Memory B cell (primary cell): ENCODE measurements around the gene LAMB2.
A peak's percentile ranks its signal among the peaks of the same experiment; 100 is the strongest.

ENCODE experiments used
- ATAC-seq: fragments of 150-1000 bp; cut with Tn5 transposase; 2 replicates; pipeline ENCODE4 v1.10.0; 2021; ENCODE audit warnings: low read depth, mild to moderate bottlenecking, moderate library complexity
- DNase-seq, 2 donors: peaks; one replicate each; pipeline ENCODE4 v3.0.0; 2022; ENCODE audit warnings: low spot score in 2 of 2
- H3K27ac Mint-ChIP-seq: one replicate; pipeline ENCODE4 v1.8.0; 2022; ENCODE audit warnings: mild to moderate bottlenecking, moderate library complexity, mixed read lengths
- H3K27me3 Mint-ChIP-seq: one replicate; pipeline ENCODE4 v1.8.0; 2022; ENCODE audit warnings: mixed read lengths
- H3K36me3 Mint-ChIP-seq: one replicate; pipeline ENCODE4 v1.8.0; 2022; ENCODE audit warnings: mild to moderate bottlenecking, mixed read lengths
- H3K4me1 Mint-ChIP-seq: one replicate; pipeline ENCODE4 v1.8.0; 2022; ENCODE audit warnings: mixed read lengths
- H3K4me3 Mint-ChIP-seq: one replicate; pipeline ENCODE4 v1.8.0; 2022; ENCODE audit warnings: mild to moderate bottlenecking, moderate library complexity, mixed read lengths
- H3K9me3 Mint-ChIP-seq: one replicate; pipeline ENCODE4 v1.8.0; 2022; ENCODE audit warnings: mixed read lengths

The LAMB2 gene

DNA sequence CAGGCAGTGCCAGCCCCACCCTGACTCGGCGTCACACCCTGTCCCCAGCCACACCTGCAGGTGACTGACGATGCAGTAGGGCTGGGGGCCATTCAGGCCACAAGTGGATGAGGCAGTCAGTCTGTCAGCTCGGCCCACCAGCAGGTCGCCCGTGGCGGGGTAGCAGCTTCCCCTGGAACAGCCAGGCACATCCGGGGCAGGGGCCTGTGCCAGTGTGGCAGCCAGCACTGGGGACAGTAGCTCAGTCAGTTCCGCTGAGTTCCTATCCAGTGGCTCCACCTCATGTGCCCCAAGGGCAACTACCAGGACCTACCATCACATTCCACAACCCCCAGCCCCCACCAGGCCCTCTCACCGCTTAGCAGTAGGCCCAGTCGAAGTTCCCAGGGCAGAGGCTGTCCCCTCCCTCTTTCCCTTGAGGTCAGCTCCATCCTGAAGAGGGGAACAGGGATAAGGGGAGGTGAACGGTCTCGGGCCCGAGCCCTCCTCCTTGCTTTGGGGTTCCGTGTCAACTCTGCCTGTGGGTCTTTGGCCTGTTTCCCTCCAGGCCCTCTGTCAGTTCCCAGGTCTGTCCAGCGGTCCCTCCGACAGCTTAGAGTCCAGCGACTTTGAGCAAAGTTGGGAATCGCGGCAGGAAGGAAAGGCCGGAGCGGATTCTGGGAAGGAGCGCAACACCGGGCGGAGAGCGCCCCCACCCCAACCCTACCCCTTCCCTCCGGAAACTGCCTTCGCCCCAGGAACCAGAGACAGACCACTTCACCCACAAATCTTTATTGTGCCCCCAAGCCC is at the start of gene LAMB2:
TSS of gene LAMB2 (minus strand) at position 614 of the 789 bp plus-strand sequence. CDS start at position 431, 183 bp downstream.
- Mint-ChIP-seq H3K27me3 (peaks cover 25% of the 10 kb centered on the region), H3K4me1 (peaks cover 6% of the 10 kb centered on the region), H3K4me3 (peak within 1 kb of the TSS; percentile 30), H3K36me3 (no peaks in the 10 kb centered on the region), H3K9me3 (no peaks in the 10 kb centered on the region), H3K27ac (no peak within 1 kb of the TSS)
- DNase-seq = no peak
- no peak for ATAC-seq

DNA sequence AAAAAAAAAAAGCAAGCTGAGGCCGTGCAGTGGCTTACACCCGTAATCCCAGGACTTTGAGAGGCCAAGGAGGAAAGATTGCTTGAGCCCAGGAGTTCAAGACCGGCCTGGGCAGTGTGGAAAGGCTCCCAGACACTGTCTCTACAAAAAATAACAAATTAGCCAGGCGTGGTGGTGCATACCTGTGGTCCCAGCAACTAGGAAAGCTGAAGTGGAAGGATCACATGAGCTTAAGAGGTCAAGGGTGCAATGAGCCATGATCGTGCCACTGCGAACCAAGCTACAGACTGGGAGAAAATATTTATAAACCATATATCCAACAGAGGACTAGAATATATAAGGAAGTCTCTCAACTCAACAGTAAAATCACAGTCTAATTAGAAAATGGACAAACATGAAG is 48.5 kb upstream of the LAMB2 start:
- H3K27me3 Mint-ChIP-seq = peaks cover 11% of the 10 kb centered on the region
- no peaks in the 10 kb centered on the region for H3K36me3 Mint-ChIP-seq
- H3K4me3 Mint-ChIP-seq = no peak overlapping the region
- no peak overlapping the region for H3K27ac Mint-ChIP-seq
- ATAC-seq (no peak), DNase-seq (no peak)
- H3K9me3 Mint-ChIP-seq = no peaks in the 10 kb centered on the region
- peaks cover 2% of the 10 kb centered on the region for H3K4me1 Mint-ChIP-seq

DNA sequence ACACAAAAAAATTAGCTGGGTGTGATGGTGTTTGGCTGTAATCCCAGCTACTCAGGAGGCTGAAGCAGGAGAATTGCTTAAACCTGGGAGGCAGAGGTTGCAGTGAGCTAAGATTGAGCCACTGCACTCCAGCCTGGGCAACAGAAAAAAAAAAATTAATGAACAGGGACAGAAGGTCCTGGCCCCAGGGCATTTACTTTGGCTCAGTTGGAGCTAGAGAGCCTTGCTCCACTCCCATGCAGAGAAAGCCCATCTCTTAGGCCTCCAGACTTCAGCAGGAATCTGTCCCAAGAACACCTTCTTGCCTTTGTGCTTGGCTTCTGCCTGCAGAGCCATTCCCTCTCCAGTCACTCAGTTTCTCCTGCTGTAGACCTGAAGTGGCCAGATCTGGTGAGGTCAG is 47.3 kb upstream of the LAMB2 start:
- no peak overlapping the region for H3K27ac Mint-ChIP-seq
- H3K4me1 Mint-ChIP-seq = peaks cover 2% of the 10 kb centered on the region
- no peak overlapping the region for H3K4me3 Mint-ChIP-seq
- H3K27me3 Mint-ChIP-seq = peaks cover 11% of the 10 kb centered on the region
- no peaks in the 10 kb centered on the region for H3K9me3 Mint-ChIP-seq
- DNase-seq (no peak), ATAC-seq (no peak)
- no peaks in the 10 kb centered on the region for H3K36me3 Mint-ChIP-seq

DNA sequence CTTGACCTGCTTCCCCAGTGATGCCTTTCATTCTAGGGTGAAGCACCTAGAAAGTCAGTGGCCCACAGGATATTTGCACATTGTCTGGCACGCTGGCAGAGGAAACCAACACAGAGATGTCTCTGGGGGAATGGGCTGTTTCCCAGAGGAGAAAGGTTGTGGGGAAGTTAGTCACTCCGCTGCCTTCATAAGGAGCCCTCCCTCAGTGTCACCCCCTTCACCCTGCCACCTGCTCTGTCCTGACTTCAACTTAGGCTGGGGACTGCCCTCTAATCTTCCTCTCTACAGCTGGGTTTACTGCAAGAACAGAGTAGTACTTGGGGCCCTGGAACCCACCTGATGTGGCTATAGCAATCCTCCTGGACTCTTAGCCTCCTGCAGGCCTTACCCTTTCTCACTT is 44.2 kb upstream of the LAMB2 start:
- H3K27me3 Mint-ChIP-seq = peaks cover 11% of the 10 kb centered on the region
- H3K27ac Mint-ChIP-seq = no peak overlapping the region
- ATAC-seq = no peak
- no peak overlapping the region for H3K4me3 Mint-ChIP-seq
- no peaks in the 10 kb centered on the region for H3K36me3 Mint-ChIP-seq
- no peaks in the 10 kb centered on the region for H3K9me3 Mint-ChIP-seq
- DNase-seq = no peak
- H3K4me1 Mint-ChIP-seq = peaks cover 2% of the 10 kb centered on the region

GRCh38 chr3:49175530-49175929 is 42.7 kb upstream of the LAMB2 start:
- Mint-ChIP-seq H3K4me3 (no peak overlapping the region), H3K27me3 (peaks cover 12% of the 10 kb centered on the region), H3K27ac (no peak overlapping the region), H3K36me3 (no peaks in the 10 kb centered on the region), H3K4me1 (peaks cover 5% of the 10 kb centered on the region), H3K9me3 (no peaks in the 10 kb centered on the region)
- DNase-seq = no peak
- no peak for ATAC-seq

DNA sequence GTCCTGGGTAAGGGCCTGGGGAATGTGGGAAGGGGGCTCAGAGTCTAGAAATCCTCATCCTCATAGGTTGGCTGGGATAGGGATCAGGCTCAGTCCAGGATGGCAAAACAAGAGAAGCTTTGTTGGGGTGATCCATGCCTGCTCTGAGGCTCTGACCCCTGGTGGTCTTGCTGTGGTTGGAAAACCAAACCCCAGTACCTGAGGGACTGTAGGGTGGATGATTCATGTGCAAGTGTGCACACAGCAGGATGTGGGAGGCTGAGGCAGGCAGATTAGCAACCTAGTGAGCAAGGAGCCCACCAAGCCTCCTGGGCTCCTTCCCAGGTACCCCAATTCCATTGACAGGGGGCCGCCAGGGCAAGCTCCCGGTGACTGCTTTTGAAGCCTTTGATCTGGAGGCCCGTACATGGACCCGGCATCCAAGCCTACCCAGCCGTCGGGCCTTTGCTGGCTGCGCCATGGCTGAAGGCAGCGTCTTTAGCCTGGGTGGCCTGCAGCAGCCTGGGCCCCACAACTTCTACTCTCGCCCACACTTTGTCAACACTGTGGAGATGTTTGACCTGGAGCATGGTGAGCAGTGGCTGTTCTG is 41.6 kb upstream of the LAMB2 start:
- Mint-ChIP-seq H3K4me1 (peaks cover 5% of the 10 kb centered on the region), H3K4me3 (no peak overlapping the region), H3K27me3 (peaks cover 17% of the 10 kb centered on the region), H3K27ac (no peak overlapping the region), H3K9me3 (no peaks in the 10 kb centered on the region), H3K36me3 (no peaks in the 10 kb centered on the region)
- ATAC-seq (no peak), DNase-seq (no peak)

GRCh38 chr3:49173792-49174170 is 40.9 kb upstream of the LAMB2 start:
- H3K27ac Mint-ChIP-seq = no peak overlapping the region
- no peak for ATAC-seq
- DNase-seq = no peak
- H3K4me3 Mint-ChIP-seq = peak overlapping the region; percentile 2
- no peaks in the 10 kb centered on the region for H3K9me3 Mint-ChIP-seq
- H3K4me1 Mint-ChIP-seq = peaks cover 5% of the 10 kb centered on the region
- peaks cover 2% of the 10 kb centered on the region for H3K36me3 Mint-ChIP-seq
- peaks cover 9% of the 10 kb centered on the region for H3K27me3 Mint-ChIP-seq

- peak overlapping the region; percentile 2 for H3K4me3 Mint-ChIP-seq
- peaks cover 3% of the 10 kb centered on the region for H3K36me3 Mint-ChIP-seq
- DNase-seq (no peak), ATAC-seq (no peak)
- peaks cover 9% of the 10 kb centered on the region for H3K27me3 Mint-ChIP-seq
- H3K9me3 Mint-ChIP-seq = no peaks in the 10 kb centered on the region
- H3K4me1 Mint-ChIP-seq = peaks cover 7% of the 10 kb centered on the region
- no peak overlapping the region for H3K27ac Mint-ChIP-seq
Measured at GRCh38 chr3:49173116-49173791, 40.4 kb upstream of the LAMB2 start.

DNA sequence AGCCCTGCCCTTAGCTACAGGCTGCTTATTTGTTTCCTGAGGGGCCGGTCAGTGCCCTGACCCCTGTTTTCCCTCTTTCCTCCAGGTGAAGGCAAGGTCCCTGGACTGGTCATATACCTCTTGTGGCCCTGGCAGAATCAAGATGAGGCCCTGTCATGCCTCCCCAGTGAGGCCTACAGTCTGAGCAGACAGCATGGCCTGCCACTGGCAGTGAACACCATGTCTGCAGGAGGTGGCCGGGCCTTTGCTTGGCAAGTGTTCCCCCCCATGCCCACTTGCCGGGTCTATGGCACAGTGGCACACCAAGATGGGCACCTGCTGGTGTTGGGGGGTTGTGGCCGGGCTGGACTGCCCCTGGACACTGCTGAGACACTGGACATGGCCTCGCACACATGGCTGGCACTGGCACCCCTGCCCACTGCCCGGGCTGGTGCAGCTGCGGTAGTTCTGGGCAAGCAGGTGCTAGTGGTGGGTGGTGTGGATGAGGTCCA is 39.7 kb upstream of the LAMB2 start:
- peaks cover 5% of the 10 kb centered on the region for H3K4me1 Mint-ChIP-seq
- ATAC-seq (no peak), DNase-seq (no peak)
- H3K27ac Mint-ChIP-seq = no peak overlapping the region
- peak overlapping the region; percentile 41 for H3K4me3 Mint-ChIP-seq
- peaks cover 6% of the 10 kb centered on the region for H3K27me3 Mint-ChIP-seq
- no peaks in the 10 kb centered on the region for H3K9me3 Mint-ChIP-seq
- H3K36me3 Mint-ChIP-seq = peaks cover 3% of the 10 kb centered on the region

DNA sequence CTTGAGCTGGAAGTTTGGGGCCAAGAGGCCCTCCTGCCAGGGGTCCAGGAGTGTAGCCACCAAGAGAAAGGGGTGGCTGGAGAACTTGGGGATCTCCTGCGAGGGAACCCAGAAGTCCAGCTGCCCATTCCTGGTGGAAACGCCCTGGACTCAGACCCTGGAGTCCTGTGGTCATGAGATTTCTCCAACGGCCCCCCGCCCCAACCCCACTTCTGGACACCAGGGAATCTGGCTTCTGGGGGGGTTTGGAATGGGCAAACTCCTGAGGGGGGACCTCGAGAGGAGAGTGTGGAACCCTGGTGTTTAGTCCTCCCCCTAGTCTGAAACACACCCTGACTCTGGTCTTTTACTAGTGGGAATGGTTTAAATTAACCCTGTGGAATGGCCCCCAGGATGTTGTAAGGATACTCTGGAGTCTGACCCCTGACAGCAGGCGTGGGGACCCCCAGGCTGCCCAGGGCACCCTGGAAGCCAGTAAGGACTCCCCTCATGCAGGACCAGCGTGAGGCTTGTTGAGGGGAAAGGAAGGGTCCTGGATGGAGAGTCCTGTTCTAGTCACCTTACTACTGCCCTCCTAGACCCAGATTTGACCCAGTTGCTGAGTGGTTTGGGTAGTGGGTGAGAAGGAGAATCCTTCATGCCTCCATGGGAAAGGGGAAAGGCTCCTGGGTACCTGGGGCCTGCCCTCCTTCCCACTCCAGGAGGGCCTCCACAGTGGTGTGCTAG is 39.1 kb upstream of the LAMB2 start:
- Mint-ChIP-seq H3K27me3 (peaks cover 6% of the 10 kb centered on the region), H3K4me1 (peaks cover 5% of the 10 kb centered on the region), H3K27ac (no peak overlapping the region), H3K9me3 (no peaks in the 10 kb centered on the region), H3K36me3 (peaks cover 3% of the 10 kb centered on the region), H3K4me3 (peak overlapping the region; percentile 64)
- ATAC-seq = no peak
- DNase-seq = no peak

DNA sequence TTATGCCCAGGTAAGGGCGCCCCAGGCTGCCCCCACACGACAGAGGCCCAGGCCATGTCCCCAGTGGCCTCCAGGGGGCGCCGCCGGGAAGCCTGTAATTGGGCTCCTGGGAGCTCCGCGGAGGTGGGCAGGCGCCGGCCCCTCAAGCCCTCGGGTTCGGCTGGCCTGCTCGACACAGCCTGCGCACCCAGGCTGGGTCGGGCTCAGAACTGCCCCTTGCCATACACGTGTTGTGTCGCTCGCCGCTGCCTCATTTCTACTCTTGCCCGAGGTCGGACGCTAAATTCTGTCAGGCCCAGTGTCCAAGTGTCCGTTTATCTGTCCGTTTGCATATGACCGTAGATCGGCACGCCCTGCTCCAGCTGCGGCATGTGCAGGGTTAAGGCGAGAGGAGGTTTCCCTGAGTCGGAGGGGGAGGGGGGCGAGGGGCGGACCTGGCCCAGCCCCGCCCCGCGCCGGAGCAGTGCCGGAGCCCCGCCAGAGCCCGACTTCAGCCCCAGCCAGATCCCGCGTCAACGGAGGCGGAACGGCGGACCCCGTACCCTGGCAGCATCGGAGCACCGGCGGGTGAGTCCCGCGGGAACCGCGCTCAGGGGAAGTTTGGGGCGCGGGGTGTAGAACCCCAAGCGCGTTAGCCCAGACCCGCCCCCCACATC is 38.4 kb upstream of the LAMB2 start, which contains the start of gene KLHDC8B:
TSS of gene KLHDC8B (plus strand) at position 480 of the 656 bp plus-strand sequence. CDS start 1,172 bp downstream, outside the sequence.
- Mint-ChIP-seq H3K27ac (no peak within 1 kb of the TSS), H3K4me3 (peak within 1 kb of the TSS; percentile 83), H3K4me1 (peaks cover 5% of the 10 kb centered on the region), H3K9me3 (no peaks in the 10 kb centered on the region), H3K27me3 (peaks cover 6% of the 10 kb centered on the region), H3K36me3 (peaks cover 3% of the 10 kb centered on the region)
- DNase-seq (peak; percentile 72 to 82), ATAC-seq (peak; percentile 78)

DNA sequence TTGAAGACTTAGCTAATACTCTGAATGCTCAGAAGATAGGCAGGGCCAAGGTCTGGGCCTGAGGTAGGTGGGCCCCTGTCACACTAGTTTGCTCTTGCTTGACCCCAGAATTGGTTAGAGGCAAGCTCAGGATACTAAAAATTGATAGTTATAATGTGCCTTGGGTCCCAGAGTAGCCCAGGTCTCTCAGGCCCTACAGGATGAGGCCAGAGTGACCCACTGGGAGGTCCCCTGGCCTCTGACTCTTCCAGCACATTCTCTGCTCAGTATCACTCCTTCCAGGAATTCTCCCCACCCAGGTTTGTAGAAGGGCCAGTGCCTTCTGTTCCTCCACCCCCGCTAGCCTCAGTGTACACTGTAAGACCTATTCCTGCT is 37.9 kb upstream of the LAMB2 start:
- Mint-ChIP-seq H3K27ac (no peak overlapping the region), H3K4me3 (peak overlapping the region; percentile 83), H3K4me1 (peaks cover 5% of the 10 kb centered on the region), H3K9me3 (no peaks in the 10 kb centered on the region), H3K36me3 (peaks cover 5% of the 10 kb centered on the region), H3K27me3 (peaks cover 6% of the 10 kb centered on the region)
- no peak for DNase-seq
- ATAC-seq = no peak

DNA sequence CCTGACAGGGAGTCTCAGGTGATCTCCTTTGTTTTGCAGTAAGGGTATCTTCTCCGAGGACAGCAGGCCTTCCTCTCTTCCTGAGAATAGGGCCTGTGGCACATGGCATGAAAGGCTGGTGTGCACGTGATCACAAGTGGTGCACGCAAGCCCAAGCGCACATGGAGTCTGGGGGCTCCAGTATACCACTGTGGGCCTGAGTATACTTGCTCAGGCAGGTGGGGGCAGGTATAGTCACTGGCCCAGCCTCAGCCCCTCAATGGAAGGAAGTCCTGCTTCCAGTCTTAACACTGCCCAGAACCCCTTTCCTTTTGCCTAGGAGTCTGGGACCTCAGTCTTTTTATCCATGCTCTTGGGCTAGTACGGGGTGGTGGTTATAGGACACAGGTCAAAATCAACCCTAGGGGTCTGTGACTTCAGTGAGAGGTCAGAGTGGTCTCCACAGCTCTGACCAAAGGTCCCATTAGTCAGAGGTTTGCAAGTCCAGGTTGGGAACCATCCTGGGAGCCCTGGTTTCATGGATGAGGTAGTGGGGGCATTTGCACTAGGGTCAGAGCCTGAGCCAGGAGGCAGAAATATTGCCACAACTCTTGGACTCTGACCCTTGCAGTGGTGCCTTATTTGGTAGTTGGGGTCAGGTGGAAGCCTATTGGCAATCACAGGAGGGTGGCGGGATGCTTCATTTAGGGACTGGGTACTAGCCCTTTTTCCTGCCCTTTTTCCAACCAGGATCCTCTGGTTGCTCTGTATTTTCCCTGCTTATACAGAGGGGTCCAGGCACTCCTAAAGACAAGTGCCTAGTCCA is 34.1 kb upstream of the LAMB2 start:
- Mint-ChIP-seq H3K27ac (peak overlapping the region; percentile 92), H3K9me3 (no peaks in the 10 kb centered on the region), H3K27me3 (peaks cover 6% of the 10 kb centered on the region), H3K4me1 (peaks cover 14% of the 10 kb centered on the region), H3K36me3 (peaks cover 18% of the 10 kb centered on the region), H3K4me3 (peak overlapping the region; percentile 89)
- DNase-seq (no peak), ATAC-seq (no peak)
